ENCODE data around the gene CRACR2A. TPM values are rescaled to one million over a fixed set of nuclear protein-coding genes. Genes with fewer than 3 reads are reported as not detected.
A peak's percentile ranks its signal among the peaks of the same experiment; 100 is the strongest.

The CRACR2A gene
- total and polyA plus RNA-seq, 9 of the 15 experiments (the other 6 are each of a cell fraction or from before 2014, with no cell fraction given), result 2.1 to 15.1 (median 10.4) TPM

- TF ChIP-seq KDM4B (IDR thresholded peaks at IDR 0.05; ENCODE audit: borderline replicate concordance in 2 of 2, low read depth in 1 of 2) (no peak), SLC30A9 (CRISPR knock-in tag; IDR thresholded peaks at IDR 0.05) (no peak), ZNF444 (CRISPR knock-in tag; IDR thresholded peaks at IDR 0.05) (no peak), MITF (IDR thresholded peaks at IDR 0.05) (no peak), RFX1 (IDR thresholded peaks at IDR 0.05) (peak; percentile 39; the same call in 1 of the 2 replicates)
- H3K27ac ChIP-seq (ENCODE audit: extremely low read depth, low read depth, low read length), result no peak overlapping the region
- H3K9me1 ChIP-seq (ENCODE audit: control insufficient read depth, insufficient read depth, low read length), result no peaks in the 10 kb centered on the region
- FAIRE-seq, result no peak
- ChIA-PET POLR2A (interaction anchor here (0.6 kb wide), 1 partner anchor 9 kb away, joined by 3 read pairs; no protein-coding TSS in a partner anchor), CTCF (ENCODE audit: low intra/inter-chr PET ratio) (no interaction called here)
- no peaks in the 10 kb centered on the region for H3K36me3 ChIP-seq (ENCODE audit: control insufficient read depth, insufficient read depth, low read length)
- no TSS peak for BruUV-seq (replicated peaks)
- no peaks in the 10 kb centered on the region for H3K79me2 ChIP-seq (ENCODE audit: control insufficient read depth, insufficient read depth, low read length)
- peaks cover 0 to 12% of the 10 kb centered on the region in 2 experiments; a peak in 3 of 5 replicates for H3K27me3 ChIP-seq (ENCODE audit: control insufficient read depth in 2 of 2, insufficient read depth in 2 of 2, low read length in 2 of 2)
- no peaks in the 10 kb centered on the region for H3K4me1 ChIP-seq (replicated peaks in 1 of 2; ENCODE audit: control insufficient read depth in 2 of 2, insufficient read depth in 2 of 2, low read length in 2 of 2)
- H3K4me2 ChIP-seq (ENCODE audit: insufficient read depth, low read length), result no peak overlapping the region
- intact Hi-C loops (cut with micrococcal nuclease), result no loop called here
- in situ Hi-C loops (cut with MboI), result no loop called here
- H3K4me3 ChIP-seq, result no peak overlapping the region
- H3K9me3 ChIP-seq (replicated peaks; ENCODE audit: control insufficient read depth, insufficient read depth, low read depth, low read length), result no peaks in the 10 kb centered on the region
- H2AFZ ChIP-seq (ENCODE audit: low read depth, low read length), result no peak overlapping the region
- DNase-seq (ENCODE audit: extremely low read depth in 1 of 4, low spot score in 3 of 4), result no peak
- ATAC-seq, result no peak
- no peak overlapping the region for H3K9ac ChIP-seq (ENCODE audit: insufficient read depth in 1 of 2, low read depth in 2 of 2, low read length in 2 of 2)
- H4K20me1 ChIP-seq (replicated peaks; ENCODE audit: control insufficient read depth, insufficient read depth, low read length), result no peaks in the 10 kb centered on the region
Observed at GRCh38 chr12:3571724-3572123, 181.2 kb downstream of the CRACR2A start.

- no peak overlapping the region for H3K27ac ChIP-seq (ENCODE audit: extremely low read depth, low read depth, low read length)
- ChIA-PET CTCF (ENCODE audit: low intra/inter-chr PET ratio) (no interaction called here), POLR2A (interaction anchor here (0.6 kb wide), 2 partner anchors 9 to 242 kb away, joined by 3 read pairs; no protein-coding TSS in a partner anchor)
- no peak overlapping the region for H3K4me3 ChIP-seq
- ATAC-seq (no peak), FAIRE-seq (no peak), DNase-seq (ENCODE audit: extremely low read depth in 1 of 4, low spot score in 3 of 4) (no peak)
- H3K9ac ChIP-seq (ENCODE audit: insufficient read depth in 1 of 2, low read depth in 2 of 2, low read length in 2 of 2), result no peak overlapping the region
- intact Hi-C loops (cut with micrococcal nuclease) (no loop called here), in situ Hi-C loops (cut with MboI) (no loop called here)
- H2AFZ ChIP-seq (ENCODE audit: low read depth, low read length), result no peak overlapping the region
- no peaks in the 10 kb centered on the region for H3K36me3 ChIP-seq (ENCODE audit: control insufficient read depth, insufficient read depth, low read length)
- no peaks in the 10 kb centered on the region for H3K9me3 ChIP-seq (replicated peaks; ENCODE audit: control insufficient read depth, insufficient read depth, low read depth, low read length)
- H3K79me2 ChIP-seq (ENCODE audit: control insufficient read depth, insufficient read depth, low read length), result no peaks in the 10 kb centered on the region
- BruUV-seq (replicated peaks), result no TSS peak
- H3K27me3 ChIP-seq (ENCODE audit: control insufficient read depth in 2 of 2, insufficient read depth in 2 of 2, low read length in 2 of 2), result peaks cover 0 to 12% of the 10 kb centered on the region in 2 experiments; a peak in 3 of 5 replicates
- no peak overlapping the region for H3K4me2 ChIP-seq (ENCODE audit: insufficient read depth, low read length)
- WGBS (ENCODE audit: insufficient coverage, low coverage, missing lambda C conversion rate), result 8% methylated on average over 1 of the region's 1 CpG
- no peaks in the 10 kb centered on the region for H4K20me1 ChIP-seq (replicated peaks; ENCODE audit: control insufficient read depth, insufficient read depth, low read length)
- H3K4me1 ChIP-seq (replicated peaks in 1 of 2; ENCODE audit: control insufficient read depth in 2 of 2, insufficient read depth in 2 of 2, low read length in 2 of 2), result no peaks in the 10 kb centered on the region
- TF ChIP-seq IFI16 (CRISPR knock-in tag; IDR thresholded peaks at IDR 0.05) (no peak), ZNF354B (CRISPR knock-in tag; IDR thresholded peaks at IDR 0.05) (no peak), TFAM (CRISPR knock-in tag; conservative IDR thresholded peaks at IDR 0.05) (no peak), KAT2B (IDR thresholded peaks at IDR 0.05; ENCODE audit: low read depth, low read length) (no peak), PML (IDR thresholded peaks at IDR 0.05; ENCODE audit: low read length) (no peak), MYBL2 (IDR thresholded peaks at IDR 0.05; ENCODE audit: low read depth) (no peak), MYBL2 (CRISPR knock-in tag; IDR thresholded peaks at IDR 0.05; ENCODE audit: borderline replicate concordance) (no peak)
- H3K9me1 ChIP-seq (ENCODE audit: control insufficient read depth, insufficient read depth, low read length), result no peaks in the 10 kb centered on the region
Observed at GRCh38 chr12:3571323-3571722, 181.6 kb downstream of the CRACR2A start.

Data from K562 (cell line).